Mesendoderm (in vitro differentiated cells): ENCODE data around the gene SKA1.

Source experiments
- DNase-seq: peaks from one replicate; pipeline ENCODE4 v3.0.0; 2013
- H2AK5ac ChIP-seq: 2 replicates; pipeline ENCODE4 v1.6.1; 2013; ENCODE audit warnings: low read length, inconsistent platforms
- H2BK120ac ChIP-seq: 2 replicates; pipeline ENCODE4 v1.6.1; 2013; ENCODE audit warnings: low read depth, mild to moderate bottlenecking, low read length, moderate library complexity, mixed read lengths
- H2BK15ac ChIP-seq: replicated peaks from 2 replicates; pipeline ENCODE4 v1.6.1; 2013; ENCODE audit warnings: low read depth, mild to moderate bottlenecking, moderate library complexity
- H2BK5ac ChIP-seq: 2 replicates; pipeline ENCODE4 v1.6.1; 2013; ENCODE audit warnings: low read length, inconsistent platforms
- H3K18ac ChIP-seq: 2 replicates; pipeline ENCODE4 v1.6.1; 2013; ENCODE audit warnings: mild to moderate bottlenecking, low read length, mixed read lengths
- H3K23ac ChIP-seq: one replicate; pipeline ENCODE4 v1.6.1; 2013; ENCODE audit warnings: low read length
- H3K27ac ChIP-seq: 2 replicates; pipeline ENCODE4 v1.5.1; 2013; ENCODE audit warnings: low read depth, mild to moderate bottlenecking, inconsistent platforms, low read length, moderate library complexity
- H3K27me3 ChIP-seq: 2 replicates; pipeline ENCODE4 v1.6.1; 2013; ENCODE audit warnings: low read length, control low read depth, mild to moderate bottlenecking, inconsistent platforms; ENCODE audit not compliant: insufficient read depth, poor library complexity
- H3K36me3 ChIP-seq: 2 replicates; pipeline ENCODE4 v1.6.1; 2013; ENCODE audit warnings: low read length, inconsistent platforms; ENCODE audit not compliant: control insufficient read depth, insufficient read depth
- H3K4ac ChIP-seq: one replicate; pipeline ENCODE4 v1.6.1; 2013; ENCODE audit warnings: low read depth, mild to moderate bottlenecking, low read length, moderate library complexity
- H3K4me1 ChIP-seq: 2 replicates; pipeline ENCODE4 v1.6.1; 2013; ENCODE audit warnings: low read depth, low read length, inconsistent platforms; ENCODE audit not compliant: control insufficient read depth
- H3K4me2 ChIP-seq: 2 replicates; pipeline ENCODE4 v1.6.1; 2013; ENCODE audit warnings: low read length
- H3K4me3 ChIP-seq: 2 replicates; pipeline ENCODE4 v1.5.1; 2013; ENCODE audit warnings: mild to moderate bottlenecking, low read length
- H3K56ac ChIP-seq: one replicate; pipeline ENCODE4 v1.6.1; 2013; ENCODE audit warnings: low read length
- H3K79me1 ChIP-seq: 2 replicates; pipeline ENCODE4 v1.6.1; 2013; ENCODE audit warnings: low read length, inconsistent platforms
- H3K79me2 ChIP-seq: 2 replicates; pipeline ENCODE4 v1.6.1; 2013; ENCODE audit warnings: mild to moderate bottlenecking, low read length; ENCODE audit not compliant: control insufficient read depth, insufficient read depth
- H3K9ac ChIP-seq: 2 replicates; pipeline ENCODE4 v1.6.1; 2013; ENCODE audit warnings: low read length, inconsistent platforms
- H4K5ac ChIP-seq: one replicate; pipeline ENCODE4 v1.6.1; 2013; ENCODE audit warnings: low read length
- H4K8ac ChIP-seq: one replicate; pipeline ENCODE4 v1.6.1; 2013; ENCODE audit warnings: low read depth, mild to moderate bottlenecking, control low read depth, low read length, moderate library complexity
- WGBS: extraction: QIAGEN DNeasy Blood & Tissue Kit; methylation state at CpG from one replicate; pipeline ENCODE4 v1.1.7; 2013; ENCODE audit warnings: low lambda C conversion rate, missing lambda C conversion rate; ENCODE audit not compliant: insufficient coverage; ENCODE audit errors: extremely low coverage; 5-methylcytosine and 5-hydroxymethylcytosine counted together

The SKA1 gene

GRCh38 chr18:50422286-50422898, 47.5 kb downstream of the SKA1 start:
- H4K8ac ChIP-seq, result no peak overlapping the region
- no peaks in the 10 kb centered on the region for H3K79me2 ChIP-seq
- no peak overlapping the region for H3K4me3 ChIP-seq
- H2BK5ac ChIP-seq, result no peak overlapping the region
- no peak overlapping the region for H3K23ac ChIP-seq
- H3K79me1 ChIP-seq, result no peaks in the 10 kb centered on the region
- no peak for DNase-seq
- H2BK15ac ChIP-seq, result no peak overlapping the region
- WGBS, result no CpG with 5 or more reads among the region's 2 CpGs
- H3K4ac ChIP-seq, result no peak overlapping the region
- no peaks in the 10 kb centered on the region for H3K27me3 ChIP-seq
- no peaks in the 10 kb centered on the region for H3K4me1 ChIP-seq
- no peak overlapping the region for H2BK120ac ChIP-seq
- H3K36me3 ChIP-seq, result no peaks in the 10 kb centered on the region
- no peak overlapping the region for H3K4me2 ChIP-seq
- no peak overlapping the region for H3K18ac ChIP-seq
- no peak overlapping the region for H2AK5ac ChIP-seq
- no peak overlapping the region for H3K27ac ChIP-seq
- no peak overlapping the region for H3K56ac ChIP-seq
- no peak overlapping the region for H4K5ac ChIP-seq
- H3K9ac ChIP-seq, result no peak overlapping the region

GRCh38 chr18:50424877-50425690, 50.2 kb downstream of the SKA1 start:
- H3K36me3 ChIP-seq, result no peaks in the 10 kb centered on the region
- DNase-seq, result no peak
- no peaks in the 10 kb centered on the region for H3K79me2 ChIP-seq
- no peak overlapping the region for H4K5ac ChIP-seq
- H2BK5ac ChIP-seq, result no peak overlapping the region
- no peak overlapping the region for H3K4me3 ChIP-seq
- no peak overlapping the region for H3K9ac ChIP-seq
- H4K8ac ChIP-seq, result no peak overlapping the region
- peaks cover 2% of the 10 kb centered on the region for H3K4me1 ChIP-seq
- H2BK15ac ChIP-seq, result no peak overlapping the region
- no peak overlapping the region for H3K4me2 ChIP-seq
- H2BK120ac ChIP-seq, result no peak overlapping the region
- no peak overlapping the region for H3K18ac ChIP-seq
- WGBS, result no CpG with 5 or more reads among the region's 7 CpGs
- H3K23ac ChIP-seq, result no peak overlapping the region
- no peak overlapping the region for H3K4ac ChIP-seq
- no peaks in the 10 kb centered on the region for H3K79me1 ChIP-seq
- H3K56ac ChIP-seq, result no peak overlapping the region
- H3K27me3 ChIP-seq, result no peaks in the 10 kb centered on the region
- no peak overlapping the region for H2AK5ac ChIP-seq
- H3K27ac ChIP-seq, result no peak overlapping the region

DNA sequence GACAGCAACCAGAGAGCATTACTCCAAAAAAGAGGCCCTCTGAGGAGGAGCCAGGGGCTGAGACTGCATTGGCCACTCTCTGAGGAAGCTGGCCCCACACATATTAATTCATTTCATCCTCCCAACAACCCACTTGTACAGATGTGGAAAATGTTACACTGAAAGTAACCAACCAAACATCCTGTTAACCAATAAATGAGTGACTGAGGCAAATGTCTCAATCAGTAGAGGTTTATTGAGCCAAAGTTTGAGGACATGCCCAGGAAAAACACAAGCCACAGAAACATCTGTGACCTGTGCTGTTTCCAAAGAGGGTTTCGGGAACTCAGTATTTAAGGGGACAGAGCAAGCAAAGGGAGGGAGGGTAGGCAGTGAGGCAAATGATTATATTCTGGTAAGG, 53.0 kb downstream of the SKA1 start:
- H3K27me3 ChIP-seq, result no peaks in the 10 kb centered on the region
- WGBS, result no CpG with 5 or more reads among the region's 1 CpG
- no peak for DNase-seq

DNA sequence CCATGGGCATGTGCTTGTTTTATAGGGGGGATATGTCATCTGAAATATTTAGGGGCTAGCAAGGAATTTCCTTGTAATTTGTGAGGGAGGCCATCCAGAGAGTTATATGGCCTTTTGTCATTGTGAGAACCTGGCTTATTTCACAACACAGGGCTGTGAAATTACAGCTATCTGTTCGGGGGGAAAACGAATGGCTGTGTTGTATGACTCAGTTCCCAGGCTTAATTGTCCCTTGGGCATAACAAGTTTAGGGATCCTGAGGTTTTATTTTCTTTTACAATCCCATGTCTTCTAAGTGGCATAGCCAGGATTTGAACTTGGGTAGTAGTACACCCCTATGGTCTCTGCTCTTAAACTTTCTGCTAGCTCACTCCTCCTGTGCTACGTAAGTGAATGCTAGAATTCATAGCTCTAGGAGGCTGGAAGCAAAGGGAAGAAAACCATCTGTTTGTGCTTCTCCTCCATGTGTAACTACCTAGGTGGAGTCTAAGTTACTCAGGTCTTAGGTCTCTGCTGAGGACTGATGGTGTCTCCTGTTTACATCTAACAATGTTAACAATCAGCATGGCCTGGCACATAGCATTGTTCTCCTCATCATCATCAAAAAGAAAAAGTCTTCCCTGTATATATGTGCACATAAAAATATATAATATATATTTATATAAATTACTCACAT, 53.8 kb downstream of the SKA1 start:
- WGBS, result no CpG with 5 or more reads among the region's 3 CpGs
- Histone ChIP-seq H3K4ac (no peak overlapping the region), H3K23ac (no peak overlapping the region)

More for the DNA sequence above, 53.0 kb downstream of the SKA1 start:
- H3K56ac ChIP-seq, result no peak overlapping the region
- H4K8ac ChIP-seq, result no peak overlapping the region
- no peak overlapping the region for H3K23ac ChIP-seq
- no peak overlapping the region for H2AK5ac ChIP-seq
- no peak overlapping the region for H2BK120ac ChIP-seq
- no peak overlapping the region for H2BK5ac ChIP-seq
- H4K5ac ChIP-seq, result no peak overlapping the region
- H2BK15ac ChIP-seq, result no peak overlapping the region
- H3K4me3 ChIP-seq, result no peak overlapping the region
- H3K79me1 ChIP-seq, result no peaks in the 10 kb centered on the region
- H3K36me3 ChIP-seq, result no peaks in the 10 kb centered on the region
- no peaks in the 10 kb centered on the region for H3K79me2 ChIP-seq
- H3K4me2 ChIP-seq, result no peak overlapping the region
- peaks cover 2% of the 10 kb centered on the region for H3K4me1 ChIP-seq
- H3K27ac ChIP-seq, result no peak overlapping the region
- no peak overlapping the region for H3K9ac ChIP-seq
- H3K18ac ChIP-seq, result no peak overlapping the region
- no peak overlapping the region for H3K4ac ChIP-seq

GRCh38 chr18:50429207-50429948, 54.5 kb downstream of the SKA1 start:
- Histone ChIP-seq H3K18ac (no peak overlapping the region), H3K79me2 (no peaks in the 10 kb centered on the region), H3K23ac (no peak overlapping the region), H4K8ac (no peak overlapping the region), H3K79me1 (no peaks in the 10 kb centered on the region), H4K5ac (no peak overlapping the region), H3K27me3 (no peaks in the 10 kb centered on the region), H2BK5ac (no peak overlapping the region), H3K4ac (no peak overlapping the region), H3K27ac (no peak overlapping the region), H3K4me1 (peaks cover 2% of the 10 kb centered on the region), H2AK5ac (no peak overlapping the region), H2BK120ac (no peak overlapping the region), H3K56ac (no peak overlapping the region), H3K9ac (no peak overlapping the region), H3K36me3 (no peaks in the 10 kb centered on the region), H3K4me3 (no peak overlapping the region), H3K4me2 (no peak overlapping the region), H2BK15ac (no peak overlapping the region)
- no CpG with 5 or more reads among the region's 5 CpGs for WGBS
- DNase-seq, result peak; percentile 46

More for the DNA sequence above, 53.8 kb downstream of the SKA1 start:
- peak; percentile 28 for DNase-seq
- Histone ChIP-seq H3K27me3 (no peaks in the 10 kb centered on the region), H3K18ac (no peak overlapping the region), H3K56ac (no peak overlapping the region), H3K4me2 (no peak overlapping the region), H3K27ac (no peak overlapping the region), H3K4me3 (no peak overlapping the region), H3K79me1 (no peaks in the 10 kb centered on the region), H4K8ac (no peak overlapping the region), H2AK5ac (no peak overlapping the region), H3K79me2 (no peaks in the 10 kb centered on the region), H2BK15ac (no peak overlapping the region), H2BK120ac (peak overlapping the region; percentile 37), H4K5ac (no peak overlapping the region), H3K4me1 (peaks cover 2% of the 10 kb centered on the region), H3K36me3 (no peaks in the 10 kb centered on the region), H3K9ac (no peak overlapping the region), H2BK5ac (no peak overlapping the region)
